HepG2 (cell line): Measurements from ENCODE around the gene SETD7. TPM values are rescaled to one million over a fixed set of nuclear protein-coding genes. Genes with fewer than 3 reads are reported as not detected.

ENCODE experiments used
- ARNTL ChIP-seq: sonication (generic); formaldehyde crosslinking; IDR thresholded peaks from 2 replicates; pipeline ENCODE4 v1.4.0; 2020; ENCODE audit warnings: mild to moderate bottlenecking, missing genetic modification reagents
- CCAR2 ChIP-seq: fragments of 200-400 bp; formaldehyde crosslinking; optimal IDR thresholded peaks from 2 replicates; pipeline ENCODE3; 2018; ENCODE audit warnings: low read depth, mild to moderate bottlenecking, low read length, moderate library complexity
- CEBPB ChIP-seq: IDR thresholded peaks from 2 replicates; pipeline ENCODE4 v1.6.1; 2011; ENCODE audit warnings: low read depth, low read length, improper control_type of control experiment, borderline replicate concordance
- CSRNP2 ChIP-seq: sonication (generic); formaldehyde crosslinking; conservative IDR thresholded peaks from 2 replicates; pipeline ENCODE4 v1.8.0; 2022; ENCODE audit warnings: low read depth, missing genetic modification reagents
- ELF4 ChIP-seq: sonication (generic); formaldehyde crosslinking; IDR thresholded peaks from 2 replicates; pipeline ENCODE4 v1.5.0; 2020; ENCODE audit warnings: missing genetic modification reagents, mild to moderate bottlenecking, moderate library complexity, borderline replicate concordance
- FOXM1 ChIP-seq: sonication (generic); formaldehyde crosslinking; IDR thresholded peaks from 2 replicates; pipeline ENCODE4 v1.5.0; 2020; ENCODE audit warnings: missing genetic modification reagents
- GTF2F1 ChIP-seq: fragments of 150-350 bp; IDR thresholded peaks from 2 replicates; pipeline ENCODE4 v1.6.1; 2014; ENCODE audit warnings: low read length
- STAG1 ChIP-seq: sonication (generic); formaldehyde crosslinking; IDR thresholded peaks from 2 replicates; pipeline ENCODE4 v1.4.0; 2020; ENCODE audit warnings: missing genetic modification reagents
- ZBTB33 ChIP-seq: sonication (generic); formaldehyde crosslinking; IDR thresholded peaks from 2 replicates; pipeline ENCODE4 v1.4.0; 2020; ENCODE audit warnings: missing genetic modification reagents
- ZFAT ChIP-seq: sonication (generic); formaldehyde crosslinking; conservative IDR thresholded peaks from 2 replicates; pipeline ENCODE4 v1.8.1; 2023; ENCODE audit warnings: missing genetic modification reagents, inconsistent platforms
- ZFP1 ChIP-seq: IDR thresholded peaks from 2 replicates; pipeline ENCODE4 v1.6.1; 2016
- ZFP82 ChIP-seq: sonication (generic); formaldehyde crosslinking; IDR thresholded peaks from 2 replicates; pipeline ENCODE4 v1.5.1; 2020; ENCODE audit warnings: mild to moderate bottlenecking, missing genetic modification reagents, borderline replicate concordance
- ZNF136 ChIP-seq: sonication (generic); formaldehyde crosslinking; IDR thresholded peaks from 2 replicates; pipeline ENCODE4 v1.8.1; 2022; ENCODE audit warnings: low read depth, mild to moderate bottlenecking, moderate library complexity, missing genetic modification reagents
- ZNF17 ChIP-seq: sonication (generic); formaldehyde crosslinking; IDR thresholded peaks from 2 replicates; pipeline ENCODE4 v1.5.0; 2020; ENCODE audit warnings: mild to moderate bottlenecking, missing genetic modification reagents
- ZNF20 ChIP-seq: sonication (generic); formaldehyde crosslinking; IDR thresholded peaks from 2 replicates; pipeline ENCODE4 v1.4.0; 2020; ENCODE audit warnings: mild to moderate bottlenecking, moderate library complexity, missing genetic modification reagents
- ZNF512B ChIP-seq: sonication (generic); formaldehyde crosslinking; IDR thresholded peaks from 2 replicates; pipeline ENCODE4 v1.5.1; 2020; ENCODE audit warnings: missing genetic modification reagents, mild to moderate bottlenecking, borderline replicate concordance
- ZNF556 ChIP-seq: sonication (generic); formaldehyde crosslinking; IDR thresholded peaks from 2 replicates; pipeline ENCODE4 v1.4.0; 2020; ENCODE audit warnings: mild to moderate bottlenecking, missing genetic modification reagents, borderline replicate concordance
- ZNF691 ChIP-seq: sonication (generic); formaldehyde crosslinking; IDR thresholded peaks from 2 replicates; pipeline ENCODE4 v1.4.0; 2020; ENCODE audit warnings: missing genetic modification reagents, low read depth, mild to moderate bottlenecking, borderline replicate concordance
- ZNF772 ChIP-seq: sonication (generic); formaldehyde crosslinking; IDR thresholded peaks from 2 replicates; pipeline ENCODE4 v1.5.0; 2020; ENCODE audit warnings: mild to moderate bottlenecking, missing genetic modification reagents
- ZNF782 ChIP-seq: sonication (generic); formaldehyde crosslinking; IDR thresholded peaks from 2 replicates; pipeline ENCODE4 v1.4.0; 2020; ENCODE audit warnings: missing genetic modification reagents, mild to moderate bottlenecking, borderline replicate concordance
- ZSCAN9 ChIP-seq: IDR thresholded peaks from 2 replicates; pipeline ENCODE4 v1.6.1; 2016; ENCODE audit warnings: borderline replicate concordance
- polyA plus RNA-seq, 8 experiments: library from polyadenylated mRNA; depleted of rRNA in 3 of 8; stranded (reverse) in 7 of 8; unstranded in 1 of 8; fragments of >200 nt; fragmentation: Illumina TruSeq in 4 of 8; extraction: Trizol in 4 of 8; gene quantifications; 2 replicates each; pipeline versions ENCODE4 v1.2.1 to v1.2.3, GENCODE V29; 2011 to 2016; ENCODE audit warnings: low read depth in 4 of 8, missing spikeins in 1 of 8, mixed read lengths in 1 of 8; ENCODE audit not compliant: insufficient read depth in 1 of 8
- total RNA-seq, 5 experiments: library from RNA; depleted of rRNA; stranded (reverse); fragments of >200 nt; fragmentation: Illumina TruSeq; extraction: Trizol; gene quantifications; 2 replicates each; pipeline ENCODE4 v1.2.3, GENCODE V29; 2016; ENCODE audit warnings: low read depth in 1 of 5

The SETD7 gene
- total and polyA plus RNA-seq, 2 of the 13 experiments (the other 11 are each of a cell fraction or from before 2014, with no cell fraction given), result 0.08 to 0.22 TPM

GRCh38 chr4:139453041-139453370 lies 103.0 kb downstream of the SETD7 start (continued):
- TF ChIP-seq ZFP1 (CRISPR knock-in tag) (no peak), GTF2F1 (no peak), ZNF772 (0 out of 2 replicates have a peak, but pooled peaks have one; percentile 34), ZNF17 (CRISPR knock-in tag) (0 out of 2 replicates have a peak, but pooled peaks have one; percentile 15), ZNF782 (CRISPR knock-in tag) (no peak), CCAR2 (no peak), ZNF20 (CRISPR knock-in tag) (no peak), ZNF556 (no peak), STAG1 (CRISPR knock-in tag) (no peak), ELF4 (CRISPR knock-in tag) (no peak), ZNF136 (CRISPR knock-in tag) (no peak), ZFP82 (CRISPR knock-in tag) (no peak), ZSCAN9 (CRISPR knock-in tag) (peak; percentile 19; the same call in 1 of the 2 replicates), CEBPB (no peak), CSRNP2 (CRISPR knock-in tag) (no peak), ZNF691 (CRISPR knock-in tag) (0 out of 2 replicates have a peak, but pooled peaks have one; percentile 12), FOXM1 (CRISPR knock-in tag) (no peak), ZBTB33 (CRISPR knock-in tag) (no peak), ZNF512B (no peak), ARNTL (CRISPR knock-in tag) (no peak), ZFAT (CRISPR knock-in tag) (no peak)
